Vagina (tissue), 2 donors: ENCODE results near the gene TEAD3. TPM values are rescaled to one million over a fixed set of nuclear protein-coding genes. Genes with fewer than 3 reads are reported as not detected.
"Not testable (repeated sequence)": the region's sequence is repeated elsewhere in the genome, so short reads cannot be mapped to it uniquely, and the experiment has no call there.

Experiments
- DNase-seq, 2 donors: peaks; one replicate each; pipeline ENCODE4 v3.0.0-alpha.2; 2017; ENCODE audit errors: extremely low spot score in 2 of 2
- H3K27ac ChIP-seq: fragments of 200-600 bp; sonication (generic); one replicate; pipeline ENCODE4 v1.5.1; 2019
- H3K27me3 ChIP-seq: fragments of 200-600 bp; sonication (generic); one replicate; pipeline ENCODE4 v1.5.1; 2019
- H3K36me3 ChIP-seq, 2 donors: fragments of 200-600 bp; sonication (generic); one replicate each; pipeline ENCODE4 v1.5.1; 2017 to 2019
- H3K4me1 ChIP-seq: fragments of 200-600 bp; sonication (generic); one replicate; pipeline ENCODE4 v1.5.1; 2019
- H3K4me3 ChIP-seq, 2 donors: fragments of 200-600 bp; sonication (generic); 1 replicate in 1 of 2; 2 replicates in 1 of 2; pipeline ENCODE4 v1.5.1; 2016 to 2019
- H3K9me3 ChIP-seq: fragments of 200-600 bp; sonication (generic); one replicate; pipeline ENCODE4 v1.5.1; 2019
- POLR2A ChIP-seq, 2 donors: fragments of 450-650 bp; IDR thresholded peaks; one replicate each; pipeline ENCODE4 v1.6.1; 2017; ENCODE audit warnings: antibody characterized with exemption in 2 of 2, mild to moderate bottlenecking in 2 of 2, moderate library complexity in 2 of 2
- POLR2AphosphoS5 ChIP-seq, 2 donors: sonication (generic); formaldehyde crosslinking; IDR thresholded peaks; one replicate each; pipeline ENCODE4 v1.9.0; 2017; ENCODE audit warnings: antibody characterized with exemption in 2 of 2, mild to moderate bottlenecking in 2 of 2, low read depth in 1 of 2; ENCODE audit not compliant: insufficient read depth in 1 of 2
- intact Hi-C: fragments of 100-400 bp; cut with DNase I; formaldehyde crosslinking; loops from one replicate; pipeline ENCODE4 v1.15.1; 2023
- total RNA-seq: library from RNA; depleted of rRNA; stranded (reverse); fragments of >200 nt; gene quantifications from one replicate; pipeline ENCODE4 v1.2.3, GENCODE V29; 2016
- TF ChIP-seq, protein P1 (sequence below), 3 experiments: fragments of 450-650 bp in 2 of 3; fragments of 200-600 bp in 1 of 3; sonication (generic) in 1 of 3; IDR thresholded peaks; one replicate each; pipeline ENCODE4 v1.5.1; 2017 to 2019; ENCODE audit warnings: antibody characterized with exemption in 3 of 3, mild to moderate bottlenecking in 2 of 3, moderate library complexity in 2 of 3

TEAD3 gene
- total RNA-seq, 1 donor from 2014 or later: 29.0 TPM

DNA sequence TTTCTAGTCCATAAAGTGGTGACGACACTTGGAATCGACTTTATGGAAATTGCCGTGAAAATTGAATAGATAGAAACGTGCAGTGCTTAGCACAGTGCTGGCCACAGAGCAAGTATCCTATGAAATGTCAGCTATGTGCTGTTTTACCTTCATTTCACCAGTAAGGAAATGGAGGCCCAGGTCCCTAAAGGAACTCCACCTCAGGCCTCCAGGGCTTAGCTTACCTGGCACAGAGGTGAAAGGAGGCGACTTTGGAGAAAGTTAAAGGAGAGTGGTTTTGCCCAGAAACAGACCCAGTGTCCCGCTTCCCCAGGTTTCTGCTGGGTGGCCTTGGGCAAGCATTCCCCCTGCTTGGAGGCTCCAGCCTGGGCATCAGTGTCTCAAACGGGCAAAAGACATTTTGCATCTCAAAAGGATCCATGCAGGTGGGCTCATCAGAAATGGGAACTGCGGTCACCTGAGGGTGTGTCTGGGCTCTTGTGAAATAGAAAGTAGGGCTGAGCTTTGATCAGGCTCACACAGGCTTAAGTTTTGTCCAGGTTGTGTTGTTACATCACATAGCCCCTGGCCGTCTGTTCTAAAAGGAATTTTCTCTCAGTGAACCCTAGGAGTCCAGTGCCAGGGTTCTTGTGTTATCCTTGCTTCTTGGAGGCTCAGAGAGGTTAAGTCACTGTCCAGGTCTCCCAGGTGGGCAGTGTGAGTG is 22.6 kb upstream of the TEAD3 start:
- no peak for TF ChIP-seq POLR2A (IDR thresholded peaks at IDR 0.05)
- TF ChIP-seq, protein P1, sequence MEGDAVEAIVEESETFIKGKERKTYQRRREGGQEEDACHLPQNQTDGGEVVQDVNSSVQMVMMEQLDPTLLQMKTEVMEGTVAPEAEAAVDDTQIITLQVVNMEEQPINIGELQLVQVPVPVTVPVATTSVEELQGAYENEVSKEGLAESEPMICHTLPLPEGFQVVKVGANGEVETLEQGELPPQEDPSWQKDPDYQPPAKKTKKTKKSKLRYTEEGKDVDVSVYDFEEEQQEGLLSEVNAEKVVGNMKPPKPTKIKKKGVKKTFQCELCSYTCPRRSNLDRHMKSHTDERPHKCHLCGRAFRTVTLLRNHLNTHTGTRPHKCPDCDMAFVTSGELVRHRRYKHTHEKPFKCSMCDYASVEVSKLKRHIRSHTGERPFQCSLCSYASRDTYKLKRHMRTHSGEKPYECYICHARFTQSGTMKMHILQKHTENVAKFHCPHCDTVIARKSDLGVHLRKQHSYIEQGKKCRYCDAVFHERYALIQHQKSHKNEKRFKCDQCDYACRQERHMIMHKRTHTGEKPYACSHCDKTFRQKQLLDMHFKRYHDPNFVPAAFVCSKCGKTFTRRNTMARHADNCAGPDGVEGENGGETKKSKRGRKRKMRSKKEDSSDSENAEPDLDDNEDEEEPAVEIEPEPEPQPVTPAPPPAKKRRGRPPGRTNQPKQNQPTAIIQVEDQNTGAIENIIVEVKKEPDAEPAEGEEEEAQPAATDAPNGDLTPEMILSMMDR (IDR thresholded peaks at IDR 0.05): no peak
- TF ChIP-seq POLR2AphosphoS5 (IDR thresholded peaks at IDR 0.05; ENCODE audit: insufficient read depth in 1 of 2, low read depth in 1 of 2): no peak
- Histone ChIP-seq H3K27me3 (no peaks in the 10 kb centered on the region), H3K9me3 (no peaks in the 10 kb centered on the region), H3K36me3 (no peaks in the 10 kb centered on the region), H3K4me1 (no peaks in the 10 kb centered on the region), H3K4me3 (no peak overlapping the region), H3K27ac (no peak overlapping the region)
- intact Hi-C loops: no loop called here
- DNase-seq: no peak

- TF ChIP-seq, protein P1 (IDR thresholded peaks at IDR 0.05): no peak
- TF ChIP-seq POLR2A (IDR thresholded peaks at IDR 0.05) (no peak), POLR2AphosphoS5 (IDR thresholded peaks at IDR 0.05; ENCODE audit: insufficient read depth in 1 of 2, low read depth in 1 of 2) (no peak)
- no peaks in the 10 kb centered on the region for H3K36me3 ChIP-seq
- DNase-seq: no peak
- no peak overlapping the region for H3K4me3 ChIP-seq
- H3K27me3 ChIP-seq: no peaks in the 10 kb centered on the region
- no peaks in the 10 kb centered on the region for H3K9me3 ChIP-seq
- no peak overlapping the region for H3K27ac ChIP-seq
- H3K4me1 ChIP-seq: no peaks in the 10 kb centered on the region
- intact Hi-C loops: no loop called here
Measured at GRCh38 chr6:35518566-35519312, 21.9 kb upstream of the TEAD3 start.

DNA sequence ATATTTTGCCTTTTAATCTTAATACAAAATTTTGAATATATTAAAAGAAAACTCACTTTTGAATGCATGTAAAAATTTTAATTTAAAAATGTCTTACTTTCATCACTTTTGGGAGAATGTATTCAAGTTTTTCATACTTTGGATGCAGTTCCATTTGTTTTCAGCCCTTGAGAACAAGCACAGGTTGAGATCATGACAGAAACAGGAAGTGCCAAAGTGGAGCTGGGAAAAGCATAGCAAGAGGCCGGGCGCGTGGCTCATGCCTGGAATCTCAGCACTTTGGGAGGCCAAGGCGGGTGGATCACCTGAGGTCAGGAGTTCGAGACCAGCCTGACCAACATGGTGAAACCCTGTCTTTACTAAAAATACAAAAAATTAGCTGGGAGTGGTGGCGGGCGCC is 21.1 kb upstream of the TEAD3 start:
- H3K4me3 ChIP-seq, H3K27ac ChIP-seq, H3K27me3 ChIP-seq, DNase-seq, H3K9me3 ChIP-seq, H3K4me1 ChIP-seq, H3K36me3 ChIP-seq, intact Hi-C loops: not testable (repeated sequence)

GRCh38 chr6:35516712-35517111 is 19.8 kb upstream of the TEAD3 start:
- no peak for DNase-seq
- H3K9me3 ChIP-seq: no peaks in the 10 kb centered on the region
- H3K27me3 ChIP-seq: no peaks in the 10 kb centered on the region
- peaks cover 6% of the 10 kb centered on the region for H3K4me1 ChIP-seq
- TF ChIP-seq POLR2AphosphoS5 (IDR thresholded peaks at IDR 0.05; ENCODE audit: insufficient read depth in 1 of 2, low read depth in 1 of 2) (no peak), POLR2A (IDR thresholded peaks at IDR 0.05) (no peak)
- TF ChIP-seq, protein P1 (IDR thresholded peaks at IDR 0.05): no peak
- no peaks in the 10 kb centered on the region for H3K36me3 ChIP-seq
- H3K27ac ChIP-seq: no peak overlapping the region
- intact Hi-C loops: no loop called here
- H3K4me3 ChIP-seq: no peak overlapping the region

GRCh38 chr6:35515939-35516338 is 19.1 kb upstream of the TEAD3 start:
- H3K9me3 ChIP-seq, H3K27ac ChIP-seq, DNase-seq, H3K27me3 ChIP-seq, H3K36me3 ChIP-seq, H3K4me3 ChIP-seq, intact Hi-C loops: not testable (repeated sequence)
- H3K4me1 ChIP-seq: peaks cover 13% of the 10 kb centered on the region

GRCh38 chr6:35514587-35514986 is 17.7 kb upstream of the TEAD3 start:
- no peaks in the 10 kb centered on the region for H3K9me3 ChIP-seq
- H3K4me1 ChIP-seq: peaks cover 15% of the 10 kb centered on the region
- no peak for DNase-seq
- no peak overlapping the region for H3K27ac ChIP-seq
- no peaks in the 10 kb centered on the region for H3K36me3 ChIP-seq
- H3K4me3 ChIP-seq: no peak overlapping the region
- intact Hi-C loops: no loop called here
- no peaks in the 10 kb centered on the region for H3K27me3 ChIP-seq
- no peak for TF ChIP-seq POLR2A (IDR thresholded peaks at IDR 0.05)
- TF ChIP-seq POLR2AphosphoS5 (IDR thresholded peaks at IDR 0.05; ENCODE audit: insufficient read depth in 1 of 2, low read depth in 1 of 2): no peak
- TF ChIP-seq, protein P1 (IDR thresholded peaks at IDR 0.05): no peak
